Amniotic epithelial cell (primary cell): ENCODE data around the gene ELMO1.
A peak's percentile ranks its signal among the peaks of the same experiment; 100 is the strongest.

ENCODE experiments used
- DNase-seq: peaks from one replicate; pipeline ENCODE4 v3.0.0-alpha.2; 2010; ENCODE audit warnings: low read depth

ELMO1 gene

GRCh38 chr7:36821617-36822016 is 627.0 kb downstream of the ELMO1 start:
- no peak for DNase-seq

DNA sequence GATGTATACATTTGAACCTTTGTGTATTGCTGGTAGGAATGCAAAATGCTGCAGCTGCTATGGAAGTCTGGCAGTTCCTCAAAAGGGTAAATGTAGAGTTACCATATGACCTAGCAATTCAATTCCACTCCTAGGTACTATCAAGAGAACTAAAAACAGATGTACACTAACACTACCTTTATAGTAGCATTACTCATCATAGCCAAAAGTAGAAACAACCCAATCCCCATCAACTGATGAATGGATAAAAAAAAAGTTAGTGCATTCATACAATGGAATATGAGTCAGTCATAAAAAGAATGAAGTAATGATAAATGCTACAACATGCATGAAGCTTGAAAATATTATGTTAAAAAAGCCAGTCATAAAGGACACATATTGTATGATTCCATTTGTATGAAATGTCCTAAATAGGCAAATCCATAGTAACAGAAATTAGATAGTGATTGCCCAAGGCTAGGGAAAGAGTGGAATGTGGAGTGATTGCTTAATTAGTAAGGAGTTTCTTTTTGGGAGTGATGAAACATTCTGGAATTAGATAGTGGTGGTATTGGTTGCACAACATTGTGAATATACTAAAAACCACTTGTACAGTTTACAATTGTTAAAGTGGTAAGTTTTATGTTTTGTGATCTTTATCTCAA is 628.0 kb downstream of the ELMO1 start:
- peak; percentile 84 for DNase-seq

DNA sequence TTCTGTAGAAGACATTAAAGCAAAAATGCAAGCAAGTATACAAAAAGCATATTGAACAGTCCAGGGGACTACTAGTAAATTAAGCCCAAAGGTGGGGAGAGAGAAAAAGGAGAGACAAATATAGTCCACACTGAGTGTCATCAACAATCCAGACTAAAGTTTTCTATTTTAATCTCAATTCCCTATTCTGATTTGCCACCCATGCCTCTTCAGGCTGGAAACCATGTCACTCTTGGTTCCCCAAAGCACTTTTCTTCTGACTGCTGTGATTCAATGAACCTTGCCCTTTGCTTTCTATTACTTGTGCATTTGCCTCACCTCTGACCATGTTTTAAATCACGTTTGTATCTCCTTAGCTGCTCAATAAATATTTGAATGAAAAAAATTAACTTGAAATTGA is 629.0 kb downstream of the ELMO1 start:
- no peak for DNase-seq

- DNase-seq = no peak
Observed at GRCh38 chr7:36814311-36814710, 634.4 kb downstream of the ELMO1 start.

- DNase-seq = no peak
Observed at GRCh38 chr7:36811807-36812206, 636.9 kb downstream of the ELMO1 start.

DNA sequence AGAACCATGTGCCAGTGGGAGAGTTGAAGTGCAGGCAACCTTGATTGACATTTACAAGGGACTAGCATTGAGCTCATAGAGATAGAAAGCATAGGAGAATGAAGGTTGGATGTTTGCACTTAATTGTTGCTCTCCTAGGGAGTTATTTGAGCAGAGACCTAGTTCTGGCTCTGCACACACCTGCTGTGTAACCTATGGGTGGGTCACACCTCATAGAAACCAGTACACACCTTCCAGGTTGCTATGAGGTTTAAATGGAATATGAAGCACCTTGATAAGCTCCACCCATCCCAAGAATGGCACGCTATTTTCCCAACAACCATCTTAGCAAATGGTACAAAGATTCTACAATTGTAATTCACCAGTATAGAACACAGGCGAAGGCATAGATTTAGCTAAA is 638.2 kb downstream of the ELMO1 start:
- DNase-seq = no peak

DNA sequence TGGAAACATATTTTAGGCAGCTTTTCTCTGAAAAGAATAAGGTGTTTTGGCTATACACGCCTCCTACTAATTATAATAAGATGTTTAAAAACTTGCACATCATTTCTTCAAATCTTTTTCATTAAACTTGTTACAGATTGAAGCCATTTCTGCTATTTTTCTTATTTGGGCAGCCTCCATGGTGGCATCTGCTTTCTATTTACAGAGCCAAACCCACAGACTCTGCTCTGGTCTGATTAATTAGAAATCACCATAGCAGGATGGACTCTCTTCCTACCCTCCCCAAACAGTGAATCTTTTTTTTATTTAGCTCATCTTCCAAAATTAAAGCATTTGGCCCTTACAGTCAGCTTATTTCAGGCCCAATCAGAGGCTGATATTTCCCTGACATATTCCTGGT is 638.6 kb downstream of the ELMO1 start:
- DNase-seq = no peak

- no peak for DNase-seq
Observed at GRCh38 chr7:36809510-36809909, 639.2 kb downstream of the ELMO1 start.

DNA sequence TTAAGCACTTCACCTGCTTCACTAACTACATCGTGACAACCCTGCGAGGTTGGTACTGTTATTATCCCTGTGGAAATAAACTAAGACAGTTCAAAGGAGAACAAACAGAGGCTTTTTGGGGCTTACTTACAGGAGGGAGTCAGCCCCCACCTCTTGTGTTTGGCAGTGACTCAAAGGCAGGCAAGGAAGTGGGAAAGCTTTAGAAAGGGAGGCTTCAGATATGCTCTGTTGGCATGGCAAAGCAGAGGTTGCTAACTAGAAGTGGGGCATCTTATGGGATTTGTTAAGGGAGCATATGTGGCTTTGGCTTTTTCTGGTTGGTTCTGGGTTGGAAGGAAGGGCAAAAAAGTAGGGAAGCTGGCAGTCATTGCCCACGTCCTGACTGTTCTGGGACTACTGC is 639.6 kb downstream of the ELMO1 start:
- no peak for DNase-seq

GRCh38 chr7:36806891-36807290 is 641.8 kb downstream of the ELMO1 start:
- no peak for DNase-seq
